ENCODE data around the gene MTRFR.

DNA sequence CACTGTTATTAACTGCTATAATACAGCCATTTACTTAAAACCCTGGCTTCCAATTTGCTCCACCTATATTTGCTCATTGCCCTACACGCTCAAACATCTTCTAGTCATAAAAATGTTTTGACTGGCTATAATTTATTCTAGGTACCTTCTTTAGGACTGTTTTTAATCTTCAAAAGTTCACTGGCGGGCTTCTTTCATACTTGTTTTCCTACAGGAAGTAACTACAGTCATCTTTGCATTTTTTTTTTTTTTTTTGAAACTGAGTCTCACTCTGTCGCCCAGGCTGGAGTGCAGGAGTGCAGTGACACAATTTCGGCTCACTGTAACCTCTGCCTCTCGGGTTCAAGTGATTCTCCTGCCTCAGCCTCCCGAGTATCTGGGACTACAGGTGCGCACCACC is 32.8 kb upstream of the MTRFR start:
- TF ChIP-seq, protein P1, sequence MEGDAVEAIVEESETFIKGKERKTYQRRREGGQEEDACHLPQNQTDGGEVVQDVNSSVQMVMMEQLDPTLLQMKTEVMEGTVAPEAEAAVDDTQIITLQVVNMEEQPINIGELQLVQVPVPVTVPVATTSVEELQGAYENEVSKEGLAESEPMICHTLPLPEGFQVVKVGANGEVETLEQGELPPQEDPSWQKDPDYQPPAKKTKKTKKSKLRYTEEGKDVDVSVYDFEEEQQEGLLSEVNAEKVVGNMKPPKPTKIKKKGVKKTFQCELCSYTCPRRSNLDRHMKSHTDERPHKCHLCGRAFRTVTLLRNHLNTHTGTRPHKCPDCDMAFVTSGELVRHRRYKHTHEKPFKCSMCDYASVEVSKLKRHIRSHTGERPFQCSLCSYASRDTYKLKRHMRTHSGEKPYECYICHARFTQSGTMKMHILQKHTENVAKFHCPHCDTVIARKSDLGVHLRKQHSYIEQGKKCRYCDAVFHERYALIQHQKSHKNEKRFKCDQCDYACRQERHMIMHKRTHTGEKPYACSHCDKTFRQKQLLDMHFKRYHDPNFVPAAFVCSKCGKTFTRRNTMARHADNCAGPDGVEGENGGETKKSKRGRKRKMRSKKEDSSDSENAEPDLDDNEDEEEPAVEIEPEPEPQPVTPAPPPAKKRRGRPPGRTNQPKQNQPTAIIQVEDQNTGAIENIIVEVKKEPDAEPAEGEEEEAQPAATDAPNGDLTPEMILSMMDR (optimal IDR thresholded peaks at IDR 0.05 in 1 of 3, IDR thresholded peaks at IDR 0.05 in 1 of 3, conservative IDR thresholded peaks at IDR 0.05 in 1 of 3; ENCODE audit: extremely low read depth in 1 of 3, insufficient read depth in 2 of 3, low read length in 3 of 3) = no peak
- no peak for TF ChIP-seq EZH2 (IDR thresholded peaks at IDR 0.05; ENCODE audit: low read length)

Data from keratinocyte (primary cell).